HG02571 (cell line): ENCODE results near the gene BAHCC1.

Experiments
- ATAC-seq: cut with Tn5 transposase; IDR thresholded peaks from one replicate; pipeline ENCODE4 v1.9.1; 2021; ENCODE audit warnings: mild to moderate bottlenecking, moderate library complexity; ENCODE audit not compliant: unreplicated experiment

Gene BAHCC1

GRCh38 chr17:81440051-81440471 is 44.8 kb downstream of the BAHCC1 start:
- ATAC-seq = no peak

- no peak for ATAC-seq
Measured at GRCh38 chr17:81440511-81441244, 45.4 kb downstream of the BAHCC1 start.

GRCh38 chr17:81442791-81443190 is 47.5 kb downstream of the BAHCC1 start:
- no peak for ATAC-seq

DNA sequence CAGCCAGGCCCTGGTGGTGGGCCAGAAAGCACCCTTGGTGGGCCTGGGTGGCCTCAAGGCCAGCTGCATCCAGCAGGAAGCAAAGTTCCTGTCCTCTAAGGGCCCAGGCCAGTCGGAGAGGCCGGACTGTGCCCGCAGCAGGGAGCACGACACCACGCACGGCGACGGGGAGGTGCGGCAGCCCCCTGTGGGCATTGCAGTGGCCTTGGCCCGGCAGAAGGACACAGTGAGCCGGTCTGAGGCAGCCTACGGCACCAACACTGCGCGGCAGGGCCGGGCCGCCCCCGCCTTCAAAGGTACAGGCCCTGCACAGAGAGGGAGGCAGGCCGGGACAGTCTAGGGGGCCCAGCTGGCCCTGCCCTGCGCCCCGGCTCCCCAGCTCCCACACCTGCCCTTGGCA is 48.0 kb downstream of the BAHCC1 start:
- ATAC-seq = no peak

GRCh38 chr17:81444610-81445339 is 49.5 kb downstream of the BAHCC1 start:
- no peak for ATAC-seq

- no peak for ATAC-seq
Measured at GRCh38 chr17:81445642-81446503, 50.6 kb downstream of the BAHCC1 start.

DNA sequence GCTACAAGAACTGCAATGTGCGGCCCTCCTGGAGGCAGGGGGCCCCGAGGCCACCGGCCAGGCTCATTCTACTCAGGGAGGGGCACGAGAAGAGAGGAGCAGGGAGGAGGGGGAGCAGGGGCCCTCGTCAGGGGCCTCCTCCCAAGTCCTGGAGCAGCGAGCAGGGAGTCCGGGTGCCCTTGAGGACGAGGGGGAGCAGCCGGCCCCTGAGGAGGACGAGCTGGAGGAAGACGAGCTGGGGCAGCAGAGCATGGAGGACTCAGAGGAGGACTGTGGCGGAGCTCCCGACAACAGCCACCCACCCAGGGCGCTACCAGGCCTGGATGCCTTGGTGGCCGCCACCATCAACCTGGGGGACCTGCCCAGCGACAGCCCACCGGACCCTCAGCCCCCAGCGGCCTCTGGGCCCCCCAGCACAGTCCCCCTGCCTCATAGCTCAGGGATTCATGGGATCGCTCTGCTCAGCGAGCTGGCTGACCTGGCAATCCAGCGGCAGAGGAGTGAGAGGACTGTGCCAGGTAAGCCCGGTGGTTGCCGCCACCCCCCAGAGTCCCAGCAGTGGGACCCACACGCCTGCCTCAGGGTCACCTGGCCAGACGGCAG is 52.2 kb downstream of the BAHCC1 start:
- no peak for ATAC-seq

GRCh38 chr17:81448442-81448841 is 53.2 kb downstream of the BAHCC1 start:
- ATAC-seq = no peak

GRCh38 chr17:81448950-81449349 is 53.7 kb downstream of the BAHCC1 start:
- no peak for ATAC-seq

DNA sequence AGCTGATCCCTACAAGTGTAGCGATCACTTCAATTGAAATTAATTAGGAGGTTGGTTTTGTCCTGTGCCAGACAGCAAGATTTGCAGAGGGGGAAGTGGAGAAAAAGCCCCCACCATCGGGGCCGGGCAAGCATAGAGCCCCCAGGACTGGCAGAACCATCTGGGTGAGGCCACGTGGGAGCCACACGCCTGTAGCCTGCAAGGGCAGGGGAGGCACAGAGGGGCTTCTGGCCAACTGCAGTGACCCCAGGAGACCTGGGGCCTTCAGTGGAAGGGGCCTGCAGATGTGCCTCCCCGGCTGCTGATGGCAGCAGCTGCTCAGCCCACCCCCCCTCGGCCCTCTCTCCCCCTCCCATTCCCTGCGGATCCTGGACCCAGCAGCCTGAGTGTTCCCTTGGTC is 54.1 kb downstream of the BAHCC1 start:
- no peak for ATAC-seq

GRCh38 chr17:81451823-81452222 is 56.6 kb downstream of the BAHCC1 start:
- ATAC-seq = no peak

- no peak for ATAC-seq
Measured at GRCh38 chr17:81452551-81452950, 57.3 kb downstream of the BAHCC1 start.

GRCh38 chr17:81453076-81453475 is 57.8 kb downstream of the BAHCC1 start:
- ATAC-seq = no peak

DNA sequence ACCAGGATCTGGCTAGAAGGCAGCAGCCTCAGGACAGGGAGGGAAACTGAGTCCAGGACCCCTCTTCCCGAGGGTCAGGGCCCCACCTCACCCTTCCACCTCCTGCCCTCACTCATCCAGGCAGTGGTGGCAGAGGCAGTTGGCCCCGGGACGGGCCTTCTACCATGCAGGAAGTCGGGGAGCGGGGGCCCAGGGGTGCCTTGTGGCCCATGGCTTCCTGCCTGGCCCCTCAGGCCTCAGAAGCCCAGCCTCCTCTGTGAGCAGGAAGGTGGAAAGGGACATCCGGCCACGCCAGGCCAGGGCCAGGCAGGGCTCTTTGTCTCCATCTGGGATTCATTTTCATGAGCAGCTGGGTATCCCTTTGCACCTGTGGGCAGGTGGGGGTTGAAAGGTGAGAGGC is 58.5 kb downstream of the BAHCC1 start:
- ATAC-seq = no peak

DNA sequence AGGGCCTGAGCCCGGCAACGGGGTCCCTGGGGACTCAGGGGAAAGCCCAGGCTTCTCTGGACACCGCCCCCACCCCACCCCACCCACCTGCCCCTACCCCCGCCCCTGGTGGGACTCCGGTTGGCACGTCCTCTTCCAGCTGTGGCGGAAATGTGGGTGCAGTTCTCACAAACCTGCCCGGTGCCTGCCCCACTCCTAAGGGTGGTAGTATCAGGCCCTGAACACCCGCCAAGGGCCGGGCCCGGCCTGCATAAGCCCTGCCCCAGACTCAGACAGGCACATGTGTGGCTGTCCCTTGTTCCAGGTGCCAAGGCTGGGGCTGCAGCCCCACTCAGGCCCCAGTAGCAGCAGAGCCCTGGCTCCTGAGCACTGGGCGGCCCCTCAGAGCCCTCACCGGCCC is 59.2 kb downstream of the BAHCC1 start:
- ATAC-seq = no peak

DNA sequence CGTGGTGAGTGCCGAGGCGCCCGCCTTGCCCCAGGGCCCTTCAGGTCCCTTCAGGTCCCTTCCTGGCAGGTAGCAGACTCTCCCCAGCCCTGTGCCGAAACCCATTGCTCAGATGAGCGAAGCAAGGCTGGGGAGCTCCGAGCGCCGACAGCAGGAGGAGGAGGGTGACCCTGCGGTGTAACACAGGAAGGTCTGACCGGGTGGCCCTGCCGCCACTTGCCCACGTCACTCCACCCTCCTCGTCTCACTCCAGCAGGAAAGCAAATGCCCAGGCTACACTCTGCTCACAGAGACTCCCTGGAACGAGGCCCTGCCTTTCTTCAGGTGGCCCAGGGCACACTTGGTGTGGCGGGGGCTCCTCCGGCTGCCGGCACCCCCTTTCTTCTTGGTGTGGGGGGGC is 60.1 kb downstream of the BAHCC1 start:
- no peak for ATAC-seq

DNA sequence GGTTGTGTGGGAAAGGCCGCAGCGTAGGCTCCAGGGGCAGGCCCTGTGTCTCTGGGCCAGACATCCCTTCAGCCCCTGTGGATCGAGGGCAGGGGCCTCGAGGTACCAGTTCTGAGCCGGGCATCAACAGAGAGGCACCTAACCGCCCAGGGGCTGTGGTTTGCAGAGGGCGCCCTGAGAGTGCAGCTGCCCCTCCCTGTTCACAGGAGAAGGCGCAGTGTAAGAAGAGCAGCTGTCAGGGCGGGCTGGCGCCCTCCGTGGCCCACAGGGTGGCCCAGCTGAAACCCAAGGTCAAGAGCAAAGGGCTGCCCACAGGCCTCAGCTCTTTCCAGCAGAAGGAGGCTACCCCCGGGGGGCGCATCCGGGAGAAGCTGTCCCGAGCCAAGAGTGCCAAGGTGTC is 60.8 kb downstream of the BAHCC1 start:
- no peak for ATAC-seq

GRCh38 chr17:81456798-81457197 is 61.5 kb downstream of the BAHCC1 start:
- no peak for ATAC-seq

GRCh38 chr17:81457401-81457800 is 62.1 kb downstream of the BAHCC1 start:
- no peak for ATAC-seq

DNA sequence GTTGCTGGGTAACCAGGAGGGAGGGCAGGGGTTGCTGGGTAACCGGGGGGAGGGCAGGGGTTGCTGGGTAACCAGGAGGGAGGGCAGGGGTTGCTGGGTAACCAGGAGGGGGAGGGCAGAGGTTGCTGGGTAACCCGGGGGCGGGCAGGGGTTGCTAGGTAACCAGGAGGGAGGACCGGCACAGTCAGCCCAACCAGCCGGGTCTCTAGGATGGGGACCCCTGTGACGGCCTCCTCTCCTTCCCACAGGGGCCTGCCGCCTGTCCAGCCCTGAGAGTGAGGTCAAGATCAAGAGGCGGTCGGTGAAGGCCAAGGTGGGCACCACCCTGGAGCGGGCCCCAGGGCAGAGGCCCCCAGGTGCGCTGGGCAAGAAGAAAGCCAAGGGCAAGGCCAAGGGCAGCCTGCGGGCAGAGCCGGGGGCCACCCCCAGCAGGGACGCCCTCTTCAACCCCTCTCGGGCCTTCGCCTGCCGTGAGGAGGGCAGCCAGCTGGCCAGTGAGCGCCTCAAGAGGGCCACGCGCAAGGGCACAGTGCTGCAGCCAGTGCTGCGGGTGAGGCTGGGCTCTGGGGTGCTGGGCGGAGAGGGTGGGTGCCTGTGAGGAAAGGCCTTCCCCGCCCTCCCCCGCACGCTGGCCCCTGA is 62.8 kb downstream of the BAHCC1 start:
- no peak for ATAC-seq

DNA sequence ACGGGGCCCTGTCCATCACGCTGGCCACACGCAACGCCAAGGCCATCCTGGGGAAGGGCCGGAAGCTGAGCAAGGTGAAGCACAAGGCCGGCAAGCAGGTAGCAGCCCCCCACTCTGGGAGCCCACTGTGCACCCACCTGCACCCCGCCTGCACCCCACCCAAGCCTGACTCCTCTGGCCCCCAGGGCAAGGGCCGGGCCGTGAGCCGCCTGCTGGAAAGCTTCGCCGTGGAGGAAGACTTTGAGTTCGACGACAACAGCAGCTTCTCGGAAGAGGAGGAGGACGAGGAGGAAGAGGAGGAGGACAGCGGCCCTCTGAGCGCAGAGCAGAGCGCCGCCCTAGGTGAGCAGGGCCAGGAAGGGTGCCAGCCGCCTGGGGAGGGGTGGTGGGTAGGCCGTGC is 63.4 kb downstream of the BAHCC1 start:
- ATAC-seq = no peak
